GM12892 (cell line): ENCODE data around the gene RAPGEF5.

Source experiments
- POLR2A ChIP-seq: IDR thresholded peaks from 2 replicates; pipeline ENCODE4 v1.6.1; 2011; ENCODE audit warnings: low read depth, low read length, control low read depth
- TAF1 ChIP-seq: IDR thresholded peaks from 2 replicates; pipeline ENCODE4 v1.6.1; 2011; ENCODE audit warnings: low read depth, mild to moderate bottlenecking, control low read depth, low read length, borderline replicate concordance

DNA sequence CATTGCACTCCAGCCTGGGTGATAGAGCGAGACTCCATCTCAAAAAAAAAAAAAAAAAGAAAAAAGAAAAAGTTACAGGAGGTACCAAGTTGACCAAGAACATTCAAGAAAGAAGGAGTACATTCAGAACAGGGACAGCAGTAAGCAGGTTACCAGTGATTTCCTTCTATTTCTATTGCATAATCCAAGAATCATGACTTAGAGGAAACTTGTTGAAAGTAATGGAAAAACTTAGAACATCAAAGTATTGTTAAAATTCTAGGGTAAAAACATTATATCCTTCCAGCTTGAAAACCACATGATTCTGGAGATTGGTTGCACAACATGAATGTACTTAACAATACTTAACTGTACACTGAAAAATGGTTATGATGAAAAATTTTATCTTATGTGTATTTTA, 25.2 kb downstream of the RAPGEF5 start:
- TF ChIP-seq POLR2A (no peak), TAF1 (no peak)
